A549 treated with DMSO at 1 μM for 4 hours (cell line): ENCODE data around the gene TBKBP1. TPM values are rescaled to one million over a fixed set of nuclear protein-coding genes. Genes with fewer than 3 reads are reported as not detected.

Source experiments
- total RNA-seq: library from RNA; stranded (reverse); fragments of 200-300 nt; extraction: Qiagen RNA extraction; gene quantifications from 5 replicates; pipeline ENCODE4 v1.2.3, GENCODE V29; 2022; ENCODE audit warnings: low read depth

The TBKBP1 gene, protein sequence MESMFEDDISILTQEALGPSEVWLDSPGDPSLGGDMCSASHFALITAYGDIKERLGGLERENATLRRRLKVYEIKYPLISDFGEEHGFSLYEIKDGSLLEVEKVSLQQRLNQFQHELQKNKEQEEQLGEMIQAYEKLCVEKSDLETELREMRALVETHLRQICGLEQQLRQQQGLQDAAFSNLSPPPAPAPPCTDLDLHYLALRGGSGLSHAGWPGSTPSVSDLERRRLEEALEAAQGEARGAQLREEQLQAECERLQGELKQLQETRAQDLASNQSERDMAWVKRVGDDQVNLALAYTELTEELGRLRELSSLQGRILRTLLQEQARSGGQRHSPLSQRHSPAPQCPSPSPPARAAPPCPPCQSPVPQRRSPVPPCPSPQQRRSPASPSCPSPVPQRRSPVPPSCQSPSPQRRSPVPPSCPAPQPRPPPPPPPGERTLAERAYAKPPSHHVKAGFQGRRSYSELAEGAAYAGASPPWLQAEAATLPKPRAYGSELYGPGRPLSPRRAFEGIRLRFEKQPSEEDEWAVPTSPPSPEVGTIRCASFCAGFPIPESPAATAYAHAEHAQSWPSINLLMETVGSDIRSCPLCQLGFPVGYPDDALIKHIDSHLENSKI
- 4.9 to 6.8 TPM (median 6.2 TPM) in 5 replicates for total RNA-seq

DNA sequence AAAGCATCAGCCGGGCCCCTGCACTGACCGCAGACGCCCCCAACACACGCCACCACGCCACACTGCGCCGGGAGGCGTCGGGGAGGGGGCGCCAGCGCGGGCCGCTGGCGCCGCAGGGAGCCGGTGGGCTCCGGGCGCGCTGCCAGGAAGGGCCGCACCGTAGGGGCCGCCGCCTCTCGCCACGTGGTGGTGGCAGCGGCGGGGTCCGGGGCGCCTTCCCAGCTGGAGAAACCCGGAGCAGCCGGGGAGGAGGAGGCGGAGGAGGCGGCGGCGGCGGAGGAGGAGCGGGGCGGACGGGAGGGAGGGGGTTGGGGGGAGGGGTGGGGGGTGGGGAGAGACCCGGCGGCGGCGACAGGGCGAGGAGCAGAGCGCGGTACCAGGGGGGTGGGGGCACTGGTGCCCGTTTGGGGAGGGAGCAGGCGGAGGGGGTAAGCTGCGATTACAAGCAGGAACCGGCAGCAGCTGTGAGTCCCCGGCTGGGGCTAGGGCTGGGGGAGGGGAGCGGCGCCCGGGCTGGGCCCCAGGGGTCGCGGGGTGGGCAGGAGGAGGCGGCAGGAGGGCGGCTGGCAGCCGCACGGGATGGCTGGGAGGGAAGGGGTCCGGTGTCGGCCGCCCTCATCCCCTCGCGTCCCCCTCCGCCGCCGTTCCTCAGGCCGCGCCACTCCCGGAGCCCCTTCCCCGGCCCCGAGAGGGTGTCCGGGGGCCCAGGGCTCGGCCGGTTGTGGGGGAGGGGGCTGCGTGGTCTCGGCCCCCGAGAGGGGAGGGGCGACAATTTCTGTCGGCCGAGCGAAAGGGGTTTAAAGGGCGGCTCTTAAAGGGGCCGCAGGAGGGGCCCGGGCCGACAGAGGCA, at the start of gene TBKBP1:
Gene TBKBP1 (plus strand): TSS at position 431 of the 850 bp plus-strand sequence. CDS start 1,952 bp downstream, outside the sequence.

DNA sequence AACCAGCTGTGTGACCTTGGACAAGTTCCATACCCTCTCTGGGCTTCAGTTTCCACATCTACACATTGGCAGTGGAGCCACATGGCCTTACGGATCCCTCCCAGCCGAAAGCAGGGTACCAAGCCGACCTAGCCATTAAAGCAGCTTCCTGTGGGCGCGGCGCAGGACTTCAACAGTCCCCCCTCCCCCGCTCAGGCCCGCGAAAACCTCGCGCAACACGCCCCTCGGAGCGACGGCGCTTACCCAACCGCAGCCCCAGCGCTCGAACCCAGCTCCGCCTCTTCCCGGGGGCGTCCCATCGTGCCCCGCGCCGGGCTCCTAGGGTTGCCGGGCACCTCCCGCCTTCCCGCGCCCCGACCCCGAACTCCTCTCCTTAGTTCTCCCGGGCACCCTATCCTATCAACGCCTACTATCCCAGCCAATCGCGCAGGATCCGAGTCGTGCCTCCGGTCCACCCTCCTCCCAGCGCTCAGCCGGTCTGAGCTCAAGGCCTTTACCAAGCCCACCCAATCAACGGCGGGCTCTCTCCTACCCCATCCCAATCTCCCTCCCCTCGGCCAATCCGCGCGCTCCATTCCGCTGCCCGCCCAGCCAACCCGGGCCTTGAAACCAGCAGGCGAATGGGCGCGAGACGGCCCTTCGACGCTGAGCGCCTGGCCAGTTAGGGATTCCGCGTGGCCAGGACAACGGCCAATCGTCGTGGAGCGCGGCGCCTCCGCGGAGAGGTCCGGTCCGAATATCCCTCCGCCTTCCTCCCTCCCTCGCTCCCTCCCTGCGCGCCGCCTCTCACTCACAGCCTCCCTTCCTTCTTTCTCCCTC, 44.6 kb upstream of the TBKBP1 start, which contains the start of gene KPNB1:
Gene KPNB1 (plus strand): TSS at position 767 of the 819 bp plus-strand sequence. CDS start 326 bp downstream, outside the sequence.

DNA sequence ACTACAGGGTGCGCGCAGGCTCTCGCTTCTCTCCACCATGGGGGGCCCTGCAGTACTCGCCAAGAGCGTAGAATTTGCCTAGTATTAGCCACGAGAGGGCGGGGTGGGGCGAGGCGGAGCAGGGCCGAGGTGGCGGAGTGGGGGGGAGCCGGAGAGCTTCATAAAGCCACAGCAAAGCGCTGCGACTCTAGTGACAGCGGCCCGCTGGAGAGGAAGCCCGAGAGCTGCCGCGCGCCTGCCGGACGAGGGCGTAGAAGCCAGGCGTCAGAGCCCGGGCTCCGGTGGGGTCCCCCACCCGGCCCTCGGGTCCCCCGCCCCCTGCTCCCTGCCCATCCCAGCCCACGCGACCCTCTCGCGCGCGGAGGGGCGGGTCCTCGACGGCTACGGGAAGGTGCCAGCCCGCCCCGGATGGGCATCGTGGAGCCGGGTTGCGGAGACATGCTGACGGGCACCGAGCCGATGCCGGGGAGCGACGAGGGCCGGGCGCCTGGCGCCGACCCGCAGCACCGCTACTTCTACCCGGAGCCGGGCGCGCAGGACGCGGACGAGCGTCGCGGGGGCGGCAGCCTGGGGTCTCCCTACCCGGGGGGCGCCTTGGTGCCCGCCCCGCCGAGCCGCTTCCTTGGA, 39.2 kb downstream of the TBKBP1 start, which contains the start of gene TBX21:
Gene TBX21 (plus strand): TSS at position 190 of the 627 bp plus-strand sequence. CDS start 219 bp downstream, at position 409.

Other genes starting within 250 kb of the TBKBP1 start
- gene NPEPPS, start 163.1 kb upstream of the TBKBP1 start, total RNA-seq = 61.8 to 77.7 TPM (median 71.9 TPM) in 5 replicates
- 325 to 388 TPM (median 369 TPM) in 5 replicates for gene KPNB1, start 44.2 kb upstream of the TBKBP1 start, total RNA-seq
- 0.03 to 0.09 TPM (median 0.06 TPM) in 4 of 5 replicates, not detected in the other for gene TBX21, start 39.1 kb downstream of the TBKBP1 start, total RNA-seq
- 5.9 to 9.7 TPM (median 9.4 TPM) in 5 replicates for gene OSBPL7, start 127.6 kb downstream of the TBKBP1 start, total RNA-seq
- gene MRPL10, start 137.4 kb downstream of the TBKBP1 start, total RNA-seq = 87.5 to 115 TPM (median 92.6 TPM) in 5 replicates
- 2.8 to 3.6 TPM (median 3.5 TPM) in 5 replicates for gene LRRC46, start 137.5 kb downstream of the TBKBP1 start, total RNA-seq
- gene SCRN2, start 147.1 kb downstream of the TBKBP1 start, total RNA-seq = 34.5 to 37.8 TPM (median 34.8 TPM) in 5 replicates
- 2.8 to 3.1 TPM (median 2.8 TPM) in 5 replicates for gene SP6, start 157.0 kb downstream of the TBKBP1 start, total RNA-seq
- gene SP2, start 202.1 kb downstream of the TBKBP1 start, total RNA-seq = 17.4 to 21.7 TPM (median 18.0 TPM) in 5 replicates
- gene PNPO, start 247.4 kb downstream of the TBKBP1 start, total RNA-seq = 17.6 to 22.8 TPM (median 22.4 TPM) in 5 replicates